Measurements from ENCODE around the gene DENND1A.
A peak's percentile ranks its signal among the peaks of the same experiment; 100 is the strongest.

Gene DENND1A

DNA sequence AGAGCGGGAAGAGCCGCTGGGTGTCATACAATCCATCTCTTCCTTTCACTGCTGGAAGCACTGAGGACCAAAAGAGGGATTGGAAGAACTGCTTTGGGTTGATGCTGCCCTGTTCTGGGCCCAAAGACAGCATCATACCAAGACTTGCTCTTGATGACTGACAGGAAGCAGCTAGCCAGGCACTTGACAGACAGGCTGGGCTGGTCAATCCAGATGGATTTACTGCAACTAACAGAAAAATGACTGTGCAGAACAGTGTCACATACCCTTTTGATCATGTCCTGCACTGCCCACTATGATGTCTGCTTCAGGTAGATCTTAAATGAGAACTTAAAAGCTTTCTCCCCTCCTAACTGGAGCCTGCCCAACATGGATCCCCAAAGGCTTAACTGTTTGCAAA is 416.4 kb downstream of the DENND1A start:
- DNase-seq: no peak

- no peak for DNase-seq
These were observed 418.3 kb downstream of the DENND1A start for GRCh38 chr9:123511326-123512277.

DNA sequence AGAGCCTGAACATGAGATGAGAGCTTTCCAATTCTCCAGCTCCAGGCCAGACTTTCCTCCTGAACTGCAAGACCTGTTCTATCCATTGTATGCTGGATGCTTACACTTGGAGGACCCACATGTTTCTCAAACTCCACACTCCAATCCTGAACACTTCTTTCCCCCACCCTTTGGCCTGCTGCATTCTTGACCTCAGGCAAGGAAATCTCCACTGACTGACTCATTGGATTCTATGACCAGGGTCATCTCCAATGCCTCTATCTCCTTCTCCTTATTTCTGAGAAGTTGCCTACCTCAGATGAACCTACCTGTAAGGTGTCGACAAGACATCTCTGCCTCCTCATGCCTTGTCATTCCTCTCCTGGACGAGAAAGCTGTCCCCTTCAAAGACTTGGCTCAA is 420.3 kb downstream of the DENND1A start:
- no peak for DNase-seq

- DNase-seq: no peak
These were observed 421.9 kb downstream of the DENND1A start for GRCh38 chr9:123508048-123508447.

- DNase-seq: no peak
These were observed 424.4 kb downstream of the DENND1A start for GRCh38 chr9:123505496-123505895.

DNA sequence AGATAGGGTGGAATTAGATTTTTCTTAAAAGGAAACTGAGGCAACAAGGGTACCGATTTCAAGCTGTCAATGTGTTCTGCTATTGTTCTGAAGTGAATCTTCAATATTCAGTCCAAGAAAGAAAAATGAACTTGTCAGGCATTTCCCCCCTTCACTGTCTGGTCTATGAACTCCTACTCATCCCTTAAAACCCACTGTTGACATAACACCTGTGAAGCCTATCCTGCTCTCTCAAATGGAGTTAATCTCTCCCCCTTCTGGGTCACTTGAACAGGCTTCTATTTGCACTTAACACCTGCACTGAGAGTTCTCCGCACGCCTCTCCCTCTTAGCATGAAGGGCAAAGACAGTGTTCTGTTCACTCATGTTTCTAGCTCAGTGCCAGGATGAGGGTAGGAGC is 429.6 kb downstream of the DENND1A start:
- DNase-seq: no peak

DNA sequence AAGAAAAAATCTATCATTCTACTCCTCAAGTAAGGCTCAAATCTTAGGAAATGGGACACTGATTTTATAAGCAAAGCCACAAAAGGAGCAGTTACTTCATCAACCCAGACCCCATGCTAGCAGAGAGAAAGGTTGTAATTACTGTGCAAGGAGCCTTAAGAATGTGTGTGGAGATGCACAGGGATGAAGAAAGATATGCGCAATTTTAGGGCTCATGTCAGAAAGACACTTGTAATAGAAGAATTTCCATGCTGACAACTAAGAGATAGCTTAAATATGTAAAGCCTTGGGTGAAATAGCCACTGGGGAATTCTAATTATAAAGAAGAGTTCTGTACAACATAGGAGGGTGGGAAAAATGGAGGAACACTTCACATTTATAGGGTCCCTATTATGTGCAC is 432.1 kb downstream of the DENND1A start:
- DNase-seq: no peak

DNA sequence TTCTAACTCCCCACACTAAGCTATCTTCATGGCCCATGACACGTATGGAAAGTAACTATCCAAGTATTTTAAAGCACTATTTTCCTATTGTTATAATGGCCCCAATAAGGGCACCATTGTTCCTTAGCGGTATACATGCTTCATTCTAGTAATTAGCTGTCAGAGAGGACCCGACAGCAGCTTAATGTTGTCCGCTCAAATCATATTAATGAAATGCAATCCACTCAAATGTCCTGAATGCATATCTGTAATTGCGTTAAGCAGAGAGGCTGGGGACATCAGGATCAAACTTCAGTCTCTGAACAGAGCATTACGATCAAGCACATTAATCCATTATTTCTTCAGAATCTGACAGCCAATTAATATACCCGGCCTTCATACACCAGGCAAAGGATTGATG is 434.2 kb downstream of the DENND1A start:
- no peak for DNase-seq

GRCh38 chr9:123493627-123494026 is 436.3 kb downstream of the DENND1A start:
- DNase-seq: no peak

GRCh38 chr9:123490688-123491087 is 439.2 kb downstream of the DENND1A start:
- no peak for DNase-seq

DNA sequence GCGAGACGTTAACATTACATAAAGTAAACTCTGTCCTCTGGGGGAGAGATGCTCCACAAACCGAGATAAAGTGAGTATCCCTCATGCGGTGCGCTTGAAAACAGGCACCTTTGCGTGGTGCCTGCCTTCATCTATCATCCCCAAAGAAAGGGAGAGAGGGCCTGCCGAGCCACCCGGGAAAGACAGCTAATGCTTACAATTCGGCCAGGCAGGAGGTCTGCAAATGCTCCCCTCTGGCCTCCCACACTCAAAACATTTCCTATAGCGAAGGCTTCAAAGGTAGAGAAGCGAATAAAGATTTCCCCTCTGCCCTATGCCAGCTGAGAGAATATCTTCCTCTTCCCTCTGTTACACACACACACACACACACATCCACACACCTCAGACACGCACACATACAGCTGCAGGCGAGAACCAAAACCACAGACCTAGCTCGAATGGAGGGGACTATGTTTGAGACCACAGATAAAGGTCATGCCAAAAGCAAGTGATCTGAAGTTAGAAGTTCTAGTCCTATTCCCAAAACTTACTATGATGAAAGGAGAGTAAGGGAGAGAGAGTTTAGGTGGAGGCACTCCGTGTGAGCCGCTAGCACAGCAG is 441.1 kb downstream of the DENND1A start:
- no peak for DNase-seq

DNA sequence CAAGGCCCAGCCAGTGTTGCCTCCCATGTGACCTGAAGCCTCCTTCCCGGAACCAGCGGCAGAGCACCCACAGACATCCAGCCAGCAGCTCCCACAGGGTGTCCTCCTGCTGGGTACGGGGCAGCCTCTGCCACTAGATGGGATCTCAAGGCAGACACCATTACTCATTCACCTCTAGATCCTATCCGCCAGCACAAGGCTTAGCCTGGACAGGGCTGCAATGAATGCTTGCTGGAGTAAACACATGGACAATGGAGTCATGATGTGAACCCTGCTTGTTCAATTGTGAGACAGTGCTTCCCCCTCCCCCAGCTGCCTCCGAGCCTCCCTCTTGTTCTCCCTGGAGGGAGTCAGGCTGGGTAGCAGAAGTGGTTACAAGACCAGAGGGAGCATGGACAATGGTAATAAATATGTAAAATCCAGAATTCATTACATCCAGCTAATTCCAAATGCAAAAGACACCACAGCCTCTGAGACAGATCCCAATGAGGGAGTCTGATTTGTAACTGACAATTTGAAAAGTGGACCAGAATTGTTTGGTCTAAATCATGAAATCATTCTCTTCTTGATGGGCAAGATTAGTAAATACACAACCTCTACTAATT is 441.9 kb downstream of the DENND1A start:
- no peak for DNase-seq

DNA sequence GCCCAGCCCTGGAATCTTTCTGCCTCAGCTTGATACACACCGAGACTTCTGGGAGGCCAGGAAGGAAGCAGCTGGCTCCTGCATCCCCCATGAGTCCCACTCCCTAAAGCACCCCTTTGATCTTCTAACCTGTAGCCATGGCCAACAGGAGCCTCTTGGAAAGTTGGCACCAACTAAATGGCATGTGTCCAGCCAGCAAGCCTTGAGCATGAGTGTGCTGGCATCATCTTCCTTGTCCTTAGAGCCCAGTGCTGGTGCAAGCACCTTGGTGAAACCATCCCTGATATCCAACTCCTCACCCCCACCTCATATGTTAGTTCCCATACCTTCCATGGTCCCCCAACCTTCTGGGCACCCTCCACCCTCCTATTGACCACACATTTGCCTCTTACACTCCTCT is 443.5 kb downstream of the DENND1A start:
- DNase-seq: no peak

- peak; percentile 8 for DNase-seq
These were observed 444.7 kb downstream of the DENND1A start for GRCh38 chr9:123485216-123485615.

DNA sequence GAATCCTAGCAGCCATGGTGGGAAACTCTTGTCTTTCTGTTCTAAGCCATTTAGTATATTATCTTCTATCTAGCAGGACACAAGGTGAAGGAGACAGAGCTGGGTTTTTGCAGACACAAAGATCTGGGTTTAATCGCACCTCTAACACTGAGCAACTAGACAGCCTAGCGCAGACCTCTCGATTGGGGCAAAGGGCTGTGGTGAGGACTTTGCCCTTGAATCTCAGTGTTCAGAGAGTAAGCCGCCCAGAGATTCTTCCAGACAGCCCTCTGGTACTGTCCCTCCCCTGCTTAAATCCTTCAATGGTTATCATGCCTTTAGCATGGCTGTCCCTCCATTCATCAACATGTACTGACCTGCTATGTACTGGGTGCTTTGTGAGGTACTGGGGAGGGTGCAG is 445.8 kb downstream of the DENND1A start:
- DNase-seq: no peak

DNA sequence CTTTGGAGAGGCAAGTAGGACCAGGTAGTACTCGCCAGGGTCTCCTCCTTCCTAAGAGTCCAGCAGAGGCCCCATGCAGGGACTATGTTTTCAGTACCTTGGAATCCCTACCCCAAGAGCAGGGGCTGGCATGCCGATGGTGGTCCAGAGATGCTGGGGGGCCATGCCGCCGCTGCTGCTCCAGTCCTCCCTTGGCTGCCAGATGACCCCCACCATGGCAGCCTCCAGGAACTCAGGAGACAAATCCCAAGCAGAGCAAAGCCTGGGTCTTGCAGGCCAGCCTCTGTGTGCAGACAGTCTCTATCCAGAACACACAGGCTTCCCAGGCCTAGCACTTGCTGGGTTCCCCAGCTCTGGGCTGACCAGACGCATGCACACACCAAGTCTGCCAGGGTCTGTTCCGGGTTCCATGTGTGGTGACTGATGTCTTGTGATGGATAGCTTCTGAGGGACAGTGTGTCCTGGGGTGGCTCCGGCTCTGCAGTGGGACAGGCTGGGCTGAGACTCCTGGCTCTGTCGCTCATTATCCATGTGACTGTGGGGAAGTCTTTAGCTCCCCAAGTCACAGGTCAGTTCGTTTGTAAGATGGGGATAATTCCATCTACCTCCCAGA is 446.6 kb downstream of the DENND1A start:
- no peak for DNase-seq

DNA sequence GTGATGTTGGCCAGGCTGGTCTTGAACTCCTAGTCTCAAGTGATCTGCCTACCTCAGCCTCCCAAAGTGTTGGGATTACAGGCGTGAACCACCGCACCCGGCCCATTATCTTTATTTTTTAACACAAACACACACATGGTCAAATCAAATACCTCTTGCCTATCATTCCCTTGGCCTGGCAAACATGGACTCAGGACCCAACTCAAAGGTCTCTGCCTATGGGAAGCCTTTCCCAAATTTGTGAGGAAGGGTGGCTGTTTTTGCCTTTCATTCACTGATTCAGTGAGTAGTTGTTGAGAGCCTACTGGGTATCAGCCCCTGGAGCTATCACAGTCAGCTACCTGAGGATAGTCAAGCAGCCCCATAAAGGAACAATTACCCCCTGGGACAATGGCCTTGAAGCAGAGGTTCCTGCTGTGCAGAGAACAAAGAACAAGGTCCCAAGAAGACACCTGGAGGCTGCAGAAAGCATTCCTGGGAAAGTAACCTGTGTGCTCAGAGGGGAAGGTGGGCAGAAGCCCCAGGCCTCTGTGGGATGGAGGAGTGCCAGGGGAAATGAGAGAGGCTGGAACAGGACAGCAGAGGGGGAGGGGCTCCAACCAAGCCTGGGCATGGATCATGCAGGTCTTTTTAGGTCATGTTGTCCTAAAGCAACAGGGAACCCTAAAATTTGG is 447.5 kb downstream of the DENND1A start:
- DNase-seq: no peak

DNA sequence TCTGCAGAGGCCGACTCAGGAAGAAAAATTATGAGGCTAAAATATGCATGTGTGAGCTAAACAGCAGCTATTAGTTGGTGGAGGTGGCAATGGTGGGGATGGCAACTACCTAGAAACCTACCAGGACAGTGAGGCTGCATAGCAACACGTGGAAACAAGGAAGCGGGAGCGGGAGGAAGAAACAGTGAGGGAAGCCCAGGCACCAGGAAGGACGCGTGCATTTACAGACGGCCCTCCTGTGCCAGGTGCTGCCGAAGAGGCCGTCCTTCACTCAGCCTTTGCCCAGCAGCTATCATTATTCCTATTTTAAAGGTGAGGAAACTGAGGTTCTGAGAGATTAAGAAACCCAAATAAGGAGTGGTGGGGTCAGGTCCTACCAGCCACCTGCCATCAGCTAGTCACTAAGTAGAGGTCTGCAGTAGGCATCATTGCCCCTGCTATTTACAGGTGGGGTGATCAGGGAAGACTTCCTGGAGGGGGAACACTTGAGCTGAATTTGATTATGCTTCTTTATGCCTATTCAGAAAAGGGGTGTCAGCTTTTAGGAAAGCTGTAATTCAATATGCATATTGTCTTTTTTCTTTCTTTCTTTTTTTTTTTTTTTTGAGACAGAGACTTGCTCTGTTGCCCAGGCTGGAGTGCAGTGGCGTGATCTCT is 448.6 kb downstream of the DENND1A start:
- no peak for DNase-seq

DNA sequence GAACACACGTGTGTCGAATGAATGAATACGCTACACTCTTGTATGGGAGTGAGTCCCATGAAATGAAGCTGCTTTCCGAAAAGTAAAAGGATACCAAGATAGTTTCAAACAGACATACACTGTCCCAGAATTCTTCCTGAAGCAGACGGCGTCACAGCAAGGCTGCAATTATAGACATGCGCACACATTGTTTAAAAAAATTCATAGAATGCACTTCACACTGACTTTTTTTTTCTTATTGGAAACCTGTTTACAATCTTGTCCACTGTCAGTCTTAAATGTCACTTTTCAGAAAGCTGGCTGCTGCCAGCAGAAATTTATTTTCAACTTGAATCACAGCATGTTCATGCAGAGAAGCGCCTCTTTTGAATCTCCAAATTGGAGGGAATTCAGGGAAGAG is 449.1 kb downstream of the DENND1A start:
- DNase-seq: no peak

DNA sequence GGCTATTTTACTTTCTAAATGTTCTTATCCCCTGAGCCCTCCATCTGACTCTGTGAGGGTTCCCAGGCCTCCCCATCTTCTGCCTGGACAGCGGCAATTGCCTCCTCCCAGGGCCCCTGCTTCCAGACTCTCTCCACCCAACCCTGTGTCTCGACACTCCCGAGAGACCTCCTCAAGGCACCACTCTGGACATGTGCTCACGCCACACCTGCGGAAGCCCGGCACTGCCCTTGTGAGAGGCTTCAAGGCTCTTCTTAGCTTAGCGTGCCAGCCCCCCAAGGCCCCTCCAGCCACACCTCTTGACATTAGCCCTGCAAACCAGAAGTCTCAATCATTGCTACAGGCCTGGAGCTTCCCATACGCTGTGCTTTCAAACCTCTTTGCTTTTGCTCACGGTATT is 449.8 kb downstream of the DENND1A start:
- no peak for DNase-seq

DNA sequence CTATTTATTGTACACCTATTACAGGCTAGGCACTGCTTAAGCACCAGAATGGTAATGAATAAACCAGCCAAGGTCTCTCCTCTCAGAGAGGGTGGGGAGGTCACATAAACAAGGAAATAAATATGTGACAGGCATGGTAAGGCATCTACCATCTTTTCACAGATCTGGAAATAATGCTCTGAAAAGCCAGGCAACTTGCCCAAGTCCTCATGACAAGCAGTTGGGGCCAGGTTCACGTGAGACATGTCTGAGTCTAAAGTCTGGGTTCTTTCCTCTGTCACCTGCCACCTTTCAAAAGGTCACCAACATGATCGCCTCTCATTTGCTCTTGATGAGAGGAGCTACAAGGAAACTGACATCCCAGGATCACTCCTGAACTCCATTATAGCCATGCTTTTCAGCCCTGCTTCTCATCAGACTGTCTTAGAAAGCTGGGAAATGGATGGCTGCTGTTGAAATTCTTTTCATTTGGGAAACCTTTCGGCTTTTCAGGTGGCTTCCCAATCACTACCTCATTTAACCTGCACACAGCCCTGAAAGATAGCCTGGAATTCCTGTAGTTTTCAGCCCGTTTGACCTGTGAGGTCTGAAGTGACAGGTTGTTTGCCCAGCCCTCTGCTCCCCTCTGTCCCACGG is 450.8 kb downstream of the DENND1A start:
- no peak for DNase-seq

DNA sequence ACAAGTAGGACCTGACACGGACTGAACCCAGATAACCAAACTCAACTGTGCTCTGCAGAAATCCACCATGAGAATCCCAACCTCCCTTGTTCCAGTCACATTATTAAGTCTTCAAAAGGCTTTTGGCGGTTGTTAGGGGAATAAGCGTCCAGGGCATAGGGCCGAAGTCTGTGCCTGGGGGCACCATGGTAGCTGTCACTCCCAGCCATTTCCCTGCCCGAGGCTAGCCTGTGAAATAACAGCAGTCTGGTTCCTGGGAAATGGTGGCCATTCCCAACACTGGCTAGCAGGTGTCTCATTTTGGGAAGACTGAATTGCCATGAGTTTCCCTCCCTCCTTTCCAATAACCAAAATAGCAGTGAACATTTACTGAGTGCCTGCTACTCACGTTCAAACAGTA is 451.8 kb downstream of the DENND1A start:
- no peak for DNase-seq
